HG02571 (cell line): ENCODE data around the gene KLK10.

ENCODE experiments used
- ATAC-seq: cut with Tn5 transposase; IDR thresholded peaks from one replicate; pipeline ENCODE4 v1.9.1; 2021; ENCODE audit warnings: mild to moderate bottlenecking, moderate library complexity; ENCODE audit not compliant: unreplicated experiment

Gene KLK10

GRCh38 chr19:51019544-51019925 is at the start of gene KLK10:
TSS of gene KLK10 (minus strand) at chr19:51019709. CDS start at chr19:51019130, 579 bp downstream.
- ATAC-seq: no peak

GRCh38 chr19:51066393-51067186 is 47.1 kb upstream of the KLK10 start:
- ATAC-seq: no peak

- ATAC-seq: no peak
These were observed 45.9 kb upstream of the KLK10 start for GRCh38 chr19:51065221-51065960.

GRCh38 chr19:51064534-51065220 is 45.2 kb upstream of the KLK10 start, which contains the start of gene KLK13:
TSS of gene KLK13 (minus strand) at chr19:51065092. CDS start at chr19:51065067, 25 bp downstream.
- ATAC-seq: no peak

GRCh38 chr19:51063664-51064063 is 44.2 kb upstream of the KLK10 start:
- no peak for ATAC-seq

- no peak for ATAC-seq
These were observed 41.5 kb upstream of the KLK10 start for GRCh38 chr19:51060973-51061372.

- no peak for ATAC-seq
These were observed 40.8 kb upstream of the KLK10 start for GRCh38 chr19:51060336-51060735.

- ATAC-seq: no peak
These were observed 40.2 kb upstream of the KLK10 start for GRCh38 chr19:51059715-51060114.

GRCh38 chr19:51055866-51056265 is 36.4 kb upstream of the KLK10 start:
- ATAC-seq: no peak

- no peak for ATAC-seq
These were observed 27.5 kb upstream of the KLK10 start for GRCh38 chr19:51047031-51047335.

- no peak for ATAC-seq
These were observed 24.8 kb upstream of the KLK10 start for GRCh38 chr19:51044327-51044726.

GRCh38 chr19:51043497-51043896 is 24.0 kb upstream of the KLK10 start:
- no peak for ATAC-seq

- no peak for ATAC-seq
These were observed 20.6 kb upstream of the KLK10 start for GRCh38 chr19:51040151-51040550.

- ATAC-seq: no peak
These were observed 17.0 kb upstream of the KLK10 start for GRCh38 chr19:51036519-51036918.

GRCh38 chr19:51034704-51035103 is 15.2 kb upstream of the KLK10 start, which contains the start of gene KLK12:
TSS of gene KLK12 (minus strand) at chr19:51035002. CDS start at chr19:51034621, 381 bp downstream.
- no peak for ATAC-seq

GRCh38 chr19:51031880-51032225 is 12.3 kb upstream of the KLK10 start:
- no peak for ATAC-seq

GRCh38 chr19:51031220-51031879 is 11.8 kb upstream of the KLK10 start:
- ATAC-seq: no peak

- no peak for ATAC-seq
These were observed 11.1 kb upstream of the KLK10 start for GRCh38 chr19:51030631-51031030.

GRCh38 chr19:51029718-51030117 is 10.2 kb upstream of the KLK10 start:
- no peak for ATAC-seq

GRCh38 chr19:51027873-51028272 is 8.4 kb upstream of the KLK10 start:
- ATAC-seq: no peak

GRCh38 chr19:51027126-51027806 is 7.8 kb upstream of the KLK10 start:
- no peak for ATAC-seq
